Fibroblast of skin of right quadriceps (primary cell): ENCODE results near the gene FARSA.
"Not testable (repeated sequence)": the region's sequence is repeated elsewhere in the genome, so short reads cannot be mapped to it uniquely, and the experiment has no call there.

Experiments used
- DNase-seq: peaks from one replicate; pipeline ENCODE4 v3.0.0-alpha.2; 2013

Gene FARSA

DNA sequence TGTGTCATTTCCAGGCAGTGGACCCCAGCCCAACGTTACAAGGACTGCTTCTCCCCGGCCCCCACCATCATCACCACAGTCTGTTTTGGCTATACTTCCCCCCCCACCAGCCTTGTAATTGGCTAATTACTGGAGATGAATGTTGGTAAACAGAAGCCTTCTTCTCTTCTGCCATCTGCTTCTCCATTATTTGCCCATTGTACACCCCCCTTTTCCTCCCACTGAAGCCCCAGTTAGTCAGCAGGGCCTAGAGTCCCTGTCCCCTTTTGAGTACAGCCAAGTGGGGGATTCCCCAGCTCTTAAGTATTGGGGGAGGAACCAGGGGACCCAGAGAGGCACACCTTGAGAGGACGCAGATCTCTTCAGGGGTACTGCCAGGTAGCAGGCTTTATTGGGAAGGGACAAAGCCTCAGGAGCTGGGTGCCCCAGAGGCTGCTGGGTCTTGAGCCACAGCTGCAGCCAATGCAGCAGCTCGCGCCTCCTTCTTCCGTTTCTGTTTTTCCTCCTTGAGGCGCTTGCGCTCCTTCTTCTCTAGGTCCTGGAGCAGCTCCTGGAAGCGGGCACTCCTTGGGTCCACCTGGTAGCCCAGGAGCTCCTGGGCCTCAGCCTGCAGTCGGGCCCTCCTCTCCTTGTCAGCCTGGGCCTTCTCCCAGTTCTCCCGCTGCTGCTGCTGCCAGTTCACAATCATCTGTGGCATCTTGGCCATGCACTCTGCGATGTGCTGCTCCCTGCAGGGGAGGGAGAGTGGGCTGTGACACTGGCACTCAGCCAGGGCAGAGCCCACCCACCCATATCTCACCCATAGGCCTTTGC lies 20.5 kb upstream of the FARSA start:
- no peak for DNase-seq

DNA sequence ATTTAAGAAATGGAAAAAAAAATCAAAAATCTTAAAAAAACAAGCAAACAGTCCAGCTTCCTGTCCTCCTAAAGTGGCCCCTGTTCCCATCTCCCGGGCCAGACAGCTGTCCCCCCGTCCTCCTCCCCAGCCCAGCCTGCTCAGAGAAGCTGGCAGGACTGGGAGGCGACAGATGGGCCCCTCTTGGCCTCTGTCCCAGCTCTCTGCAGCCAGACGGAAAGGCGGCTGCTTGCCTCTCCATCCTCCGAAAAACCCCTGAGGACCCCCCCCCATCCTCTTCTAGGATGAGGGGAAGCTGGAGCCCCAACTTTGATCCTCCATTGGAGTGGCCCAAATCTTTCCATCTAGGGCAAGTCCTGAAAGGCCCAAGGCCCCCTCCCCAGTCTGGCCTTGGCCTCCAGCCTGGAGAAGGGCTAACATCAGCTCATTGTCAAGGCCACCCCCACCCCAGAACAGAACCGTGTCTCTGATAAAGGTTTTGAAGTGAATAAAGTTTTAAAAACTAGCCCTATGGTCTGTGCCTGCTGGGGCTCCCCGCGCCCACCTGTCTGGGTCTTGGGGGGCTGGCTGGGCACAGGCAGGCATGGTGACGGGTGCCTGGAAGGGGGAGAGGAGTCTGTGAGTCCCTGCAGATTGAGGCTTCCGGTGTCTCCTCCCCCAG lies 19.8 kb upstream of the FARSA start:
- DNase-seq, result no peak

DNA sequence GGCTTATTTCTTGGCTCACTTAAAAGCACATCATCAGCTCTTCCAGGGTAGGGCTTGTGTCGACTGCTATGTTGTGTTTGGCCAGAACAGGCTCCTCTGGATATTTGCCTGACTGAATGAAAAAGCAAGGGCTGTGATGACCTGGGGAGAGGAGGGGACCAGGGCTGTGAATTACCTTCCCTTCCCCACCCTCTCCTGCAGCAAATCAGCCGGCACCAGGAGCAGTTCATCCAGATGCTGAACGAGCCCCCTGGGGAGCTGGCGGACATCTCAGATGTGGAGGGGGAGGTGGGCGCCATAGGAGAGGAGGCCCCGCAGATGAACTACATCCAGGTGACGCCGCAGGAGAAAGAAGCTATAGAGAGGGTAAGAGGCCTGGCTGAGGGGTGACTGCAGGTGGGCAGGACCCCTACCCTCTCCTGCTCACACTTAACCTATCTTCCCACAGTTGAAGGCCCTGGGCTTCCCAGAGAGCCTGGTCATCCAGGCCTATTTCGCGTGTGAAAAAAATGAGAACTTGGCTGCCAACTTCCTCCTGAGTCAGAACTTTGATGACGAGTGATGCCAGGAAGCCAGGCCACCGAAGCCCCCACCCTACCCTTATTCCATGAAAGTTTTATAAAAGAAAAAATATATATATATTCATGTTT lies 19.1 kb upstream of the FARSA start:
- peak; percentile 76 for DNase-seq

DNA sequence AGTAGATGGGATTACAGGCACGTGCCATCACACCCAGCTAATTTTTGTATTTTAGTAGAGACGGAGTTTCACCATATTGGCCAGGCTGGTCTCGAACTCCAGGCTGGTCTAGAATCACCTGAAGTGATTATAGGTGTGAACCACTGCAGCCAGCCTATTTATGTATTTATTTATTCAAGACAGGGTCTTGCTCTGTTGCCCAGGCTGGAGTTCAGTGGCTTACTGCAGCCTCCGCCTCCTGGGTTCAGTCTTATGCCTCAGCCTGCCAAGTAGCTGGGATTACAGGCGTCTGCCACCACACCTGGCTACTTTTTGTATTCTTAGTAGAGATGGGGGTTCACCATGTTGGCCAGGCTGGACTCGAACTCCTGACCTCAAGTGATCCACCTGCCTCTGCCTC lies 18.5 kb upstream of the FARSA start:
- DNase-seq, result not testable (repeated sequence)

DNA sequence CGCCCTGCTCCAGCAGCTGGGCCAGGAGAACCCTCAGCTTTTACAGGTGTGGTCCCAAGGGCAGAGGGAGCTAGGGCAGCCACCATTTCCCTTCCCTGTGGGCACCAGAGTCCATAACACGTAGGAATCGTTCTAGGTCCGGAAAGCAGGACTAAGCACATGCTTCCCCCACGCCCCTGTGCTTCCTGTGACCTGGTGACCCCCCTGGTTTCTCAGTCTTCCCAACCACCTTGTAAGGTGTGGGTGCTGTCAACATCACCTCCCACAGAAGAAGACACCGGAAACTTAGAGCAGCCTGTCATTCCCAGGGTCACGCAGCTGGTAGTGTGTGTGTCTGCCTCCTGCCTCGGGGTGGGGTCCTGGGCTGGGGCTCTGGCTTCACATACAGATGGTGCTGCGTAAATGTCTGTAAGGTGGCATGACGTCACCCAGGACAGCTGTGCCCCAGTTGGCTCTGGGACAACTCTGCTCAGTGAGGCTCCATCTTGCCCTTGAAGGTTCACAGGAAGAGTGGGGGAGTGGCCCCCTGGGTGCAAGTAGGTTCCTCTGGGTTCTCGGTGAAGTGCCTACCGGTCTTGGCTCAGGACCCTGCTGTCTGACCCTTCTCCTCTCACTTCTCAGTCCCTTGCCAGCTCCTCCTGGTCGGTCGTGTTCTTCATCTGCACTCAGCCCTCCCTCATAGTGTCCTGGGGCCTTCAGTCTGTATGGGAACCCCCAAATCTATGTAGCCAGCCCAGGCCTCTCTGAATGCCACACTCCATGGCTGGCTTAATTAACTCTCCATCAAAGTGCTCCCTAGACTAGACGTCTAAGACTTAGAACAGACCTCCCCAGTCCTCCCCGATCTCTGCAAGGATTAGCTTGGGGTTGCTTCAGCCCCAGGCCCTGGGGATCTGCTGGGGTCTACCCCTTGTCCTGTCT lies 16.1 kb upstream of the FARSA start:
- DNase-seq, result no peak

DNA sequence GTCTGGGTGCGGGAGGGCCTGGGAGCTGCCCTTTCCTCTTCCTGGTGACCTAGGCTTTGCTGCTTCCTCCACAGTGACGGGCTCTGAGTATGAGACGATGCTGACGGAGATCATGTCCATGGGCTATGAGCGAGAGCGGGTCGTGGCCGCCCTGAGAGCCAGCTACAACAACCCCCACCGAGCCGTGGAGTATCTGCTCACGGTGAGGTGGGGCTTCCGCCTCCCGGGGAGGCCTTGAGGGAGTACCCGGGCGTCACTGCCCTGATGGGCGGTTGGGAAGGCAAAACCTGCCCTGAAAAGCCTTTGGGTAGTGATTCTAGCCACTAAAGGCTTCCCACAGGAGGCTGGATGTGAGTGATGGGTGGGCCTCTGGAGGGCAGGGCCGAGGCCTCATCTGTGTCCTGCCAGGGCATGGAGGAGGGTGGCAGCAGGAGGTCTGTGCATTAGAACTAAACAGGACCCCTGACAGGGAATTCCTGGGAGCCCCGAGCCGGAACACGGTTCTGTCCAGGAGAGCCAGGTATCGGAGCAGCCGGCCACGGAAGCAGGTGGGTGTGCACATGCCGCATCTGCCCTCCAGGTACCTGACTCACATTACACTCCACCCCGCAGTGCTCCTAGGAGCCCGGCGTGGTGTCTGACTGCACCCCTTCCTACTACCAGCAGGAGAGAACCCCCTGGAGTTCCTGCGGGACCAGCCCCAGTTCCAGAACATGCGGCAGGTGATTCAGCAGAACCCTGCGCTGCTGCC lies 15.3 kb upstream of the FARSA start:
- DNase-seq, result no peak

DNA sequence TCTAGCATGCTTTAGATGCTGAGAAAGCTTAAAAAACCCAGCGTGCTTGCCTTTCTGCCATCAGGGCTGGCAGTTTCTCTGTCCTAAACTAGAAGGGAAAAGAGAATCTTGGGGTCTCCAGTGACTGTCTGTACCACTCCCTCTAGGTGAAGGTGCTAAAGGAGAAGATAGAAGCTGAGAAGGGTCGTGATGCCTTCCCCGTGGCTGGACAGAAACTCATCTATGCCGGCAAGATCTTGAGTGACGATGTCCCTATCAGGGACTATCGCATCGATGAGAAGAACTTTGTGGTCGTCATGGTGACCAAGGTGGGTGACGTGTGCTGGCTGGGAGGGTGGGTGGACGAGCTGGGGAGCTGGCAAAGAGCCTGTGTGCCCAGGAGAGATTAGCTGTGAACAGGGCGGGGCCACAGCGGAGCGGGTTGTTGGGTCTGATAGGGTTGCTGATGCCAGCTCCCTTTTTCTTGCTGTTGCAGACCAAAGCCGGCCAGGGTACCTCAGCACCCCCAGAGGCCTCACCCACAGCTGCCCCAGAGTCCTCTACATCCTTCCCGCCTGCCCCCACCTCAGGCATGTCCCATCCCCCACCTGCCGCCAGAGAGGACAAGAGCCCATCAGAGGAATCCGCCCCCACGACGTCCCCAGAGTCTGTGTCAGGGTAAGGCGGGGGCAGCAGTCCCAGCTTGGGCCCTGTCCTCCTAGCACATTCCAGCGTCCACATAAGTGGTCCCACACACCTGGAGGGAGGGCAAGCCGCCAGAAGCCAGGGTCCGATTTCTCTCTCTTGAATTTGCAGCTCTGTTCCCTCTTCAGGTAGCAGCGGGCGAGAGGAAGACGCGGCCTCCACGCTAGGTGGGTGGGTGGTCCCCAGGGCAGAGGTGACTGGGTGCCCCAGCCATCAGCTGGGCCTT lies 14.4 kb upstream of the FARSA start:
- DNase-seq, result no peak

DNA sequence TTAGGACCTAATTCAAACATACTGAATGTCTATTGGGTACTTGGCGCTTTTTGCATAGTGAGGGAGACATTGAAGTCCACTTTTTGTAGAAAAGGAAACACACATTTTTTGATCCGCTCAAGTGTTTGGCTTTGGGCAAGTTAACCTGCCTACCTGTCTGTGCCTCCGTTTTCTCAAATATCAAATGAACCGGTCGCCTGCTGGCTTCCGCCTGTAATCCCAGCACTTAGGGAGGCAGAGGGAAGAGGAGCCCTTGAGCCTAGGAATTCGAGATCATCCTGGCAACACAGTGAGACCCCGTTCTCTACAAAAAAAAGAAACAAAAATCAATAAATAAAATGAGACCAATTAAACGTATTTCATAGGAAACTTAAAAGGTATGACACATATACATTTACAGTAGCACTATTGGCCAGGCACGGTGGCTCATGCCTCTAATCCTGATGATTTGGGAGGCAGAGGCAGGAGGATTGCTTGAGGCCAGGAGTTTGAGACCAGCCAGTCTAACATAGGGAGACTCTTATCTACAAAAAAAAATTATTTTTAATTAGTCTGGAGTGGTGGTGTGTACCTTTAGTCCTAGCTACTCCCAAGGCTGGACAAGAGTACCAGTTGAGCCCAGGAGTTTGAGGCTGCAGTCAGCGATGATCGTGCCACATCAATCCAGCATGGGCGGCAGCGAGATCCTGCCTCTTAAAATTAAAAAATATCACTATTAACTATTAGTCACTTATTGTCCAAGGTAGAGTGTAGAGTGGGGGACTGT lies 13.4 kb upstream of the FARSA start:
- no peak for DNase-seq

DNA sequence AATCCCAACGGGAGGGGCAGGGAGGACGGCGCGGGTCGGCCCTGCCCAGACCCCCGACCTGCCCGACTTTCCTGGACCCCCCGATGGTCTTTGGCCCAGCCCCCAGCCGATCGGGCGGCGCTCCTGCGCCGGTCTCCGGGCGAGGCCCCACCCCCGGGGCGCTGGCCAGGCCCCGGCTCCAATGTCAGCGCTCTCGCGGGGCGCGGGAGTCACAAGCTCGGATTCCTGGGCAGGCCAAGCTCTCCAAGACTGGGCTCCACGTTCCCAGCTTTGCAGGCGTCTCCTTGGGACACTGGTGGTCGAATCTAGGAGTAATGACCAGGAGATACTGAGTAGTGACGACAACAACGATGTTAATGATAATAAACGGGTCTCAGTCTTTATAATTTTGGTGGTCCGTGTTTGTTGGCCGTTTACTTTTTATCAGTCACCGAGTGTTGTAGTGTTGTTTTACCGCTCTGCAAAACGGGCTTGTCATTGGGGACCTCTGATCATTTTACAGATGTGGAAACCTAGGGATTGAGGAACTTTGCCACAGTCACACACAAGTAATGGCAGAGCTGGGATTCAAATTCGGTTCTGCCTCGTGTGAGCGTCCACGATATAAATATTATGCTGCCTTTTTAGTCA lies 12.7 kb upstream of the FARSA start:
- DNase-seq, result peak; percentile 78

DNA sequence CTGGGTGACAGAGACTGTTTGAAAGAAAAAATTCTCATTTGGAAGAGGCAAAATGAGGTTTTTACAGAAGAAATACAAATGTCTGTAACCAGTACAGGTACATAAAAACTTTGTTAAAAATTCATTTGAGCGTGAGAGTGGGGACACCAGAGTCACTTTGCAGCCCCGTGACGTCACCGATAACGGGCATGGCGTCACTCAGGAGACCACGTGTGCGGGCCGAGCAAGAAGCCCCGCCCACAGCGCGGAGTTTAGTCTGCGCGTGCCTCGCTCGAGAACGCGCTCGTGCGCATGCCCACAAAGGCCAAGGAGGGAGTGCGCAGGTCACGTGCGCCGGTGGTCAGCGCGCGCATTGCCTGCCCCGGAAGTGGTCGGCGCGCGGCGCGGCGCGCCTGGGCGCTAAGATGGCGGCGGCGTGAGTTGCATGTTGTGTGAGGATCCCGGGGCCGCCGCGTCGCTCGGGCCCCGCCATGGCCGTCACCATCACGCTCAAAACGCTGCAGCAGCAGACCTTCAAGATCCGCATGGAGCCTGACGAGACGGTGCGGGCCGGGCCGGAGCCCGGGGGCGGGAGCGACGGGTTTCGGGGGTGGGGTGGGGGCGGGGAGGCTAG lies 12.1 kb upstream of the FARSA start, which contains the start of gene RAD23A:
RAD23A (plus strand) TSS at position 384 of the 613 bp plus-strand sequence; CDS start at position 471, 87 bp downstream.
- DNase-seq, result peak; percentile 99

DNA sequence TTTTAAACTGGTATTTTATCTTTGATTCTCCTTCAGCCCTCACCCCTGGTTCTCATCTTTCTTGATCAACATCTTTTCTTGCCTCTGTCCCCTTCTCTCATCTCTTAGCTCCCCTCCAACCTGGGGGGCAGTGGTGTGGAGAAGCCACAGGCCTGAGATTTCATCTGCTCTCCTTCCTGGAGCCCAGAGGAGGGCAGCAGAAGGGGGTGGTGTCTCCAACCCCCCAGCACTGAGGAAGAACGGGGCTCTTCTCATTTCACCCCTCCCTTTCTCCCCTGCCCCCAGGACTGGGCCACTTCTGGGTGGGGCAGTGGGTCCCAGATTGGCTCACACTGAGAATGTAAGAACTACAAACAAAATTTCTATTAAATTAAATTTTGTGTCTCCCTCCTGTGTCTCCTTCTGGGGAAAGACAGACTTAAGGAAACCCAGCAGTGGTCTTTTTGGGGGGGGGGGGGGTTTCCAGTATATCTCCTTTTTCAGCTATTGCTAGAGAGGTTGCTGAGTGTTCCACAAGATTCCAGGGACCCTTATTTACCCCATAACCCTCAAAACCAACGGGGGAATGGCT lies 10.7 kb upstream of the FARSA start:
- no peak for DNase-seq

DNA sequence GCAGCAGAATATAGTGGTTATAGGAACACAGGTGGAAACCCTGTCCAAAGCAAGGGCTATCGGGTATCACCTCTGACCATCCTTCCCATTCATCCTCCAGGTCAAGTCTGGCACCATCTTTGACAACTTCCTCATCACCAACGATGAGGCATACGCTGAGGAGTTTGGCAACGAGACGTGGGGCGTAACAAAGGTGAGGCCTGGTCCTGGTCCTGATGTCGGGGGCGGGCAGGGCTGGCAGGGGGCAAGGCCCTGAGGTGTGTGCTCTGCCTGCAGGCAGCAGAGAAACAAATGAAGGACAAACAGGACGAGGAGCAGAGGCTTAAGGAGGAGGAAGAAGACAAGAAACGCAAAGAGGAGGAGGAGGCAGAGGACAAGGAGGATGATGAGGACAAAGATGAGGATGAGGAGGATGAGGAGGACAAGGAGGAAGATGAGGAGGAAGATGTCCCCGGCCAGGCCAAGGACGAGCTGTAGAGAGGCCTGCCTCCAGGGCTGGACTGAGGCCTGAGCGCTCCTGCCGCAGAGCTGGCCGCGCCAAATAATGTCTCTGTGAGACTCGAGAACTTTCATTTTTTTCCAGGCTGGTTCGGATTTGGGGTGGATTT lies 10.0 kb upstream of the FARSA start:
- no peak for DNase-seq

DNA sequence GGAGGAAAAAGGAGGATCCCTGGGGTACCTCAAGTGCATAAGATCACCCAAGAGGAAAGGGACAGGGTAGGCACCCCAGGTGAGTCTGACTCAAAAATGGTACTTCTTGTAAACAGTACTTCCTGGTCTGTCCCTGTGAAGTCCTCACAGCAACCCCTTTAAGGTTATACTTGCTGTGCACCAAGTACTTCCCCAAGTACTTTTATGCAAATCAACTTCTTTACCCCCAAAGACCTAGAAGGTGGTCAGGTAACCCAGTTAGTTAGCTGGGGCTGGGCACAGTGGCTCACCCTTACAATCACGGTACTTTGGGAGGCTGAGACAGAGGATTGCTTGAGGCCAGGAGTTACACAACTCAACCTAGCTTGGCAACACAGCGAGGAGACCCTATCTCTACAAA lies 7.4 kb upstream of the FARSA start:
- no peak for DNase-seq

DNA sequence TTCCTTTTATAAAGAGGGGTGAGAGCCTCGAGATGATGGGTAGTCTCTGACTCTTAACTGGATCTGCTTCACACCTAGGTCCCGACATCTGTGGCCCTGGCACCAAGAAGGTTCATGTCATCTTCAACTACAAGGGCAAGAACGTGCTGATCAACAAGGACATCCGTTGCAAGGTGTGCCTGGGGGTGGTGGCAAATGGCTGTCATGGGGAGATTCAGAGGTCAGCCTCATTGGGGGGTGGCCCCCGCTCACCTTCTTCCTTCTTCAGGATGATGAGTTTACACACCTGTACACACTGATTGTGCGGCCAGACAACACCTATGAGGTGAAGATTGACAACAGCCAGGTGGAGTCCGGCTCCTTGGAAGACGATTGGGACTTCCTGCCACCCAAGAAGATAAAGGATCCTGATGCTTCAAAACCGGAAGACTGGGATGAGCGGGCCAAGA lies 6.5 kb upstream of the FARSA start:
- DNase-seq, result no peak

DNA sequence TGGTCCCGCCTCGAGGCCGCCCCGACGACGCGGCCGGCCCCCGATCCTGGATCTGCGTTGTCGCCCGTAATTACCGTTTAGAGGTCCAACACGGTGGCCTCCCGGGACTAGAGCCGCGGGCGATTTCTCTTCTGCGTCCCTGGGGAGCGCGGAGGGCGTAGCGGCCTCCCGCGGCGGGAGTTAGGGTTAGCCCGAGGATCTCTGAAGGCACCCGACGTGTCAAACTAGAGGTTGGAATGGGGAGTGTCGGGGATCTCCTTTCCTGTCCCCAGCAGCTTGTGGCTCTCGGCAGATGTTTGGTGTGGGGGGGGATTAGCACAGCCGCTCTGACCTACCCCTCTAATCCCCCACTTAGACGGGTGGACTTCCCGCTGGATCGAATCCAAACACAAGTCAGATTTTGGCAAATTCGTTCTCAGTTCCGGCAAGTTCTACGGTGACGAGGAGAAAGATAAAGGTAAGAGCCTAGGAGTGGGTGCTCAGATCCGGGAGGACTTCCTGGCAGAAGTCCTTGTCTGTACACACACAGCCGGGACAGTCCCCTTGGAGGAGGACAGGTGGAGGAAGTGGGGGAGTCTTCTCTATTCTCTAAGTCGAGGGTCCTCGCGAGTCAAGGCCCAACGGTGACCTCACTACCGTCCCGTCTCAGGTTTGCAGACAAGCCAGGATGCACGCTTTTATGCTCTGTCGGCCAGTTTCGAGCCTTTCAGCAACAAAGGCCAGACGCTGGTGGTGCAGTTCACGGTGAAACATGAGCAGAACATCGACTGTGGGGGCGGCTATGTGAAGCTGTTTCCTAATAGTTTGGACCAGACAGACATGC lies 5.5 kb upstream of the FARSA start:
- peak; percentile 32 for DNase-seq

DNA sequence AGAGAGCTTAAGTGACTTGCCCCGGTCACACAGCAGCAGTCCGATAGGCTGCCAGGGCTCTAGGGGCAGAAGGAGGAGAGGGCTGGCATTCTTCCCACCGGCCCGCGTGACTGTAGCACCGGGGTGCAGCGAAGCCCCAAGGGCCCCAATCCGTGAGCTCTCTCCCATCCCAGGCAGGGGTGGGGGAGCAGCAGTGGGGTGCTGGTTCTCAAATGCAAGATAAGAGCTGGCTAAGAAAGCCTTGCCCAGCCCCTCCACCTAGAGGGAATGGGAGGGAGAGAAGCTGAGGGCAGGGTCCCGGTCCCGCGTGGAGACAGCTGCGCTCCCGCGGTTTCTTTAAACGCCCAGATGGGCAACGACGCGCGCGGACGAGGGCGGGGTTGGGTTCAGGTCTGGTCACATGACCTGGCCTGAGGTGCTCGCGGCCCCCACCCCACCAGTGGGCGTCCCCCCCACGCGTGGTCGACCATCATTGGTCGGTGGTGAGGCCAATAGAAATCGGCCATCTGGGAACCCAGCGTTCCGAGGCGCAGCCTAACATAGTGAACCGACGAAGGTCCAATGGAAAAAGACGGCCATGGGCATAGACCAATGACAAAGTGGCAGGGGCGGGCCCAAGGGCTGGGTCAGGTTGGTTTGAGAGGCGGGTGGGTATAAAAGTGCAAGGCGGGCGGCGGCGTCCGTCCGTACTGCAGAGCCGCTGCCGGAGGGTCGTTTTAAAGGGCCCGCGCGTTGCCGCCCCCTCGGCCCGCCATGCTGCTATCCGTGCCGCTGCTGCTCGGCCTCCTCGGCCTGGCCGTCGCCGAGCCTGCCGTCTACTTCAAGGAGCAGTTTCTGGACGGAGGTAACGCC lies 4.6 kb upstream of the FARSA start, which contains the start of gene CALR:
CALR (plus strand) TSS at position 683 of the 852 bp plus-strand sequence; CDS start at position 754, 71 bp downstream.
- peak; percentile 100 for DNase-seq
